HG03432 (cell line): Measurements from ENCODE around the gene TMEM61.

Source experiments
- ATAC-seq: cut with Tn5 transposase; IDR thresholded peaks from one replicate; pipeline ENCODE4 v1.9.1; 2021; ENCODE audit warnings: mild to moderate bottlenecking, moderate library complexity; ENCODE audit not compliant: unreplicated experiment

TMEM61 gene

GRCh38 chr1:54984131-54984842, 3.9 kb downstream of the TMEM61 start:
- no peak for ATAC-seq

GRCh38 chr1:54985556-54985955, 5.1 kb downstream of the TMEM61 start:
- ATAC-seq, result no peak

GRCh38 chr1:54986025-54986424, 5.6 kb downstream of the TMEM61 start:
- no peak for ATAC-seq

- no peak for ATAC-seq
Observed at GRCh38 chr1:54986533-54986932, 6.1 kb downstream of the TMEM61 start.

- no peak for ATAC-seq
Observed at GRCh38 chr1:54987427-54987826, 7.0 kb downstream of the TMEM61 start.

- ATAC-seq, result no peak
Observed at GRCh38 chr1:54987919-54988705, 7.7 kb downstream of the TMEM61 start.

- ATAC-seq, result no peak
Observed at GRCh38 chr1:54988975-54989374, 8.5 kb downstream of the TMEM61 start.

- no peak for ATAC-seq
Observed at GRCh38 chr1:54989473-54989872, 9.0 kb downstream of the TMEM61 start.

- ATAC-seq, result no peak
Observed at GRCh38 chr1:54989968-54990810, 9.8 kb downstream of the TMEM61 start.

GRCh38 chr1:54990916-54991315, 10.5 kb downstream of the TMEM61 start:
- ATAC-seq, result no peak

GRCh38 chr1:54991939-54992338, 11.5 kb downstream of the TMEM61 start:
- no peak for ATAC-seq

- ATAC-seq, result no peak
Observed at GRCh38 chr1:54993140-54993539, 12.7 kb downstream of the TMEM61 start.

- ATAC-seq, result no peak
Observed at GRCh38 chr1:54994355-54994990, 14.0 kb downstream of the TMEM61 start.

GRCh38 chr1:54995013-54995760, 14.8 kb downstream of the TMEM61 start:
- no peak for ATAC-seq

GRCh38 chr1:54995835-54996234, 15.4 kb downstream of the TMEM61 start:
- no peak for ATAC-seq

- peak; percentile 71 for ATAC-seq
Observed at GRCh38 chr1:54996359-54996868, 16.0 kb downstream of the TMEM61 start.

- no peak for ATAC-seq
Observed at GRCh38 chr1:54996869-54997710, 16.7 kb downstream of the TMEM61 start.

GRCh38 chr1:54997711-54997986, 17.2 kb downstream of the TMEM61 start:
- ATAC-seq, result no peak

- no peak for ATAC-seq
Observed at GRCh38 chr1:54998100-54998499, 17.7 kb downstream of the TMEM61 start.
